Ovary (tissue), 9 donors: Measurements from ENCODE around the gene UST. TPM values are rescaled to one million over a fixed set of nuclear protein-coding genes. Genes with fewer than 3 reads are reported as not detected.

ENCODE experiments used
- DNase-seq, 5 donors: peaks; one replicate each; pipeline ENCODE4 v3.0.0-alpha.2; 2019 to 2020
- H3K27ac ChIP-seq, 2 donors: fragments of 200-600 bp; one replicate each; pipeline versions ENCODE4 v1.5.1 to v1.8.0; 2019 to 2022
- H3K27me3 ChIP-seq: fragments of 200-600 bp; one replicate; pipeline ENCODE4 v1.8.0; 2022
- H3K36me3 ChIP-seq: fragments of 200-600 bp; sonication (generic); one replicate; pipeline ENCODE4 v1.5.1; 2019
- H3K4me1 ChIP-seq: one replicate; pipeline ENCODE4 v1.8.1; 2013; ENCODE audit warnings: mild to moderate bottlenecking, moderate library complexity; ENCODE audit not compliant: insufficient read depth
- H3K4me3 ChIP-seq: fragments of 200-600 bp; sonication (generic); one replicate; pipeline ENCODE4 v1.5.1; 2017
- H3K9me3 ChIP-seq, 2 donors: fragments of 200-600 bp in 1 of 2; sonication (generic) in 1 of 2; one replicate each; pipeline versions ENCODE4 v1.5.1 to v1.8.1; 2013 to 2019; ENCODE audit warnings: mild to moderate bottlenecking in 1 of 2, moderate library complexity in 1 of 2
- EP300 ChIP-seq: sonication (generic); formaldehyde crosslinking; IDR thresholded peaks from one replicate; pipeline ENCODE4 v1.6.1; 2017; ENCODE audit warnings: antibody characterized with exemption
- POLR2A ChIP-seq: fragments of 450-650 bp; IDR thresholded peaks from one replicate; pipeline ENCODE4 v1.6.1; 2017; ENCODE audit warnings: antibody characterized with exemption, mild to moderate bottlenecking, moderate library complexity
- WGBS, 3 donors: extraction: QIAGEN DNeasy Blood & Tissue Kit in 1 of 3; methylation state at CpG; one replicate each; pipeline versions ENCODE4 v1.1.5 to v1.1.7; 2013 to 2017; 5-methylcytosine and 5-hydroxymethylcytosine counted together
- intact Hi-C, 4 donors: fragments of 100-400 bp; cut with DNase I; formaldehyde crosslinking; loops; one replicate each; pipeline versions ENCODE4 v1.11.0 to v1.15.1; 2022 to 2023
- polyA plus RNA-seq, 2 donors: library from polyadenylated mRNA; stranded (reverse); fragments of 200-250 nt in 1 of 2; fragments of 350-450 nt in 1 of 2; fragmentation: Illumina TruSeq in 1 of 2; extraction: RNeasy Lipid Tissue Mini Kit (QIAGEN cat#74804) in 1 of 2; gene quantifications; one replicate each; pipeline ENCODE4 v1.2.3, GENCODE V29; 2013 to 2014
- total RNA-seq, 7 donors: library from RNA; depleted of rRNA in 2 of 7; stranded (reverse); fragments of >200 nt in 2 of 7; fragmentation: NEBNext Ultra II Directional in 3 of 7; extraction: Animal tissue kit (Norgen Biotek cat#: 25700) in 3 of 7; gene quantifications; one replicate each; pipeline versions ENCODE4 v1.1.0 to v1.2.4, GENCODE V29; 2016 to 2023
- TF ChIP-seq, protein P1 (sequence below), 3 donors: fragments of 450-650 bp in 2 of 3; fragments of 200-600 bp in 1 of 3; IDR thresholded peaks; one replicate each; pipeline versions ENCODE4 v1.5.1 to v1.8.0; 2016 to 2022; ENCODE audit warnings: antibody characterized with exemption in 3 of 3, mild to moderate bottlenecking in 1 of 3
- donor health status: DM: no; HTN: no; CAD: no; lungs with moderate emphysema.
- donor health status: DM: no; HTN: no; CAD: no.
- donor health status: Bipolar disorder and iron deficiency.
- donor health status: DM: yes; HTN: yes; CAD: no.
- donor health status: DM: no; HTN: no; CAD: no.
- donor health status: DM: yes; HTN: yes; CAD: no.

The UST gene
- total and polyA plus RNA-seq, 9 donors, result 11.8 to 20.1 (median 16.5) TPM

DNA sequence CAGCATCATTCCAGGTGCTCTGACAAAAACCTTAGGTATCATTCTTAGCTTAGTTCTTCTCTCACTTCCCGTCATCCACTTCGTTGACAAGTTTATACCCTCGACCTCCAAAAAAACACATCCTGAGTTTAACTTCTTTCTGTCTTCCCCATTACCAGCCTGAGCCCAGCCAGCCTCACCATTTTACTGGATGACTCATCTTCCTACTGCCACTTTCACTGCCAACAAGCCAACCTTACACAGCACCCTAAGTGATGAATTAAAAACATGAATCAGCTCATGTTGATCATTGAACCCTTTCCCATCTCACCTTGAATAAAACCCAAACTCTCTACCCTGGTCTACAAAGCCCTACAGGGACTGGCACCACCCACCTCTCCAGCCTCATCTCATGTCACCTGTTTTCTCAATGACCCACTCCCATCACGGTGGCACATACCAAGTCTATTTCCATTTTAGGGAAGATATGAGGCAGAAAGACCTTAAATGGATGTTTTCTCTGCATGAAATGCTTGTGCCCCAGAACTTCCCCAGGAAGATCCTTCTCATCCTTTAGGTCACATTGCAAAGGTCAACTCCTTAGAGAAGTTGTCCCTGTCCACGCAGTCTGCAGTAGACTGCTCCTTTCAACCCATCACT lies 9.9 kb upstream of the UST start:
- Histone ChIP-seq H3K4me1 (peaks cover 5% of the 10 kb centered on the region), H3K9me3 (no peaks in the 10 kb centered on the region), H3K36me3 (no peaks in the 10 kb centered on the region), H3K27ac (no peak overlapping the region), H3K27me3 (no peaks in the 10 kb centered on the region), H3K4me3 (no peak overlapping the region)
- intact Hi-C loops, result loop anchor here in 1 of 4 donors (10.0 kb wide), 1 partner anchor 1692 kb away; no protein-coding TSS in a partner anchor
- WGBS, 3 donors, result 91 to 95% (median 95%) methylated on average over 5 of the region's 5 CpGs
- no peak for DNase-seq
- TF ChIP-seq, protein P1, sequence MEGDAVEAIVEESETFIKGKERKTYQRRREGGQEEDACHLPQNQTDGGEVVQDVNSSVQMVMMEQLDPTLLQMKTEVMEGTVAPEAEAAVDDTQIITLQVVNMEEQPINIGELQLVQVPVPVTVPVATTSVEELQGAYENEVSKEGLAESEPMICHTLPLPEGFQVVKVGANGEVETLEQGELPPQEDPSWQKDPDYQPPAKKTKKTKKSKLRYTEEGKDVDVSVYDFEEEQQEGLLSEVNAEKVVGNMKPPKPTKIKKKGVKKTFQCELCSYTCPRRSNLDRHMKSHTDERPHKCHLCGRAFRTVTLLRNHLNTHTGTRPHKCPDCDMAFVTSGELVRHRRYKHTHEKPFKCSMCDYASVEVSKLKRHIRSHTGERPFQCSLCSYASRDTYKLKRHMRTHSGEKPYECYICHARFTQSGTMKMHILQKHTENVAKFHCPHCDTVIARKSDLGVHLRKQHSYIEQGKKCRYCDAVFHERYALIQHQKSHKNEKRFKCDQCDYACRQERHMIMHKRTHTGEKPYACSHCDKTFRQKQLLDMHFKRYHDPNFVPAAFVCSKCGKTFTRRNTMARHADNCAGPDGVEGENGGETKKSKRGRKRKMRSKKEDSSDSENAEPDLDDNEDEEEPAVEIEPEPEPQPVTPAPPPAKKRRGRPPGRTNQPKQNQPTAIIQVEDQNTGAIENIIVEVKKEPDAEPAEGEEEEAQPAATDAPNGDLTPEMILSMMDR (IDR thresholded peaks at IDR 0.05), result no peak
- TF ChIP-seq EP300 (no peak), POLR2A (no peak)

DNA sequence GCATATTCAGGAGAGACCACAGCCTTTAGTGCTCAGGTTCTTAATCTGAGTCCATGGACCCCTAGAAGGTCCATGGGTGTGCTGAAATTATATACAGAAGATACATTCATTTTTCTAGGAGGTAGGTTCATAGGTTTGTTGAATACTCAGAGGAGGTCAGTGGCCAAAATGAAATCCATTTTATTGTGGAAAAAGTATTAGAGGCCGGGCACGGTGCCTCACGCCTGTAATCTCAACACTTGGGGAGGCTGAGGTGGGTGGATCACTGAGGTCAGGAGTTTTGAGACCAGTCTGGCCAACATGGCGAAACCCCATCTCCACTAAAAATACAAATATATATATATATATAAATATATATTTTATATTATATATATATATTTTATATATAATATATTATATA lies 9.0 kb upstream of the UST start:
- no peaks in the 10 kb centered on the region for H3K27me3 ChIP-seq
- H3K4me3 ChIP-seq, result no peak overlapping the region
- 95 to 100% (median 98%) methylated on average over 4 of the region's 4 CpGs for WGBS, 3 donors
- intact Hi-C loops, result loop anchor here in 1 of 4 donors (10.0 kb wide), 1 partner anchor 1693 kb away; no protein-coding TSS in a partner anchor
- peak in 1 of 5 donors; percentile 31 for DNase-seq
- no peaks in the 10 kb centered on the region for H3K9me3 ChIP-seq
- TF ChIP-seq EP300, result no peak
- TF ChIP-seq, protein P1 (IDR thresholded peaks at IDR 0.05), result no peak
- TF ChIP-seq POLR2A, result no peak
- H3K27ac ChIP-seq, result no peak overlapping the region
- H3K4me1 ChIP-seq, result peaks cover 5% of the 10 kb centered on the region
- H3K36me3 ChIP-seq, result no peaks in the 10 kb centered on the region

DNA sequence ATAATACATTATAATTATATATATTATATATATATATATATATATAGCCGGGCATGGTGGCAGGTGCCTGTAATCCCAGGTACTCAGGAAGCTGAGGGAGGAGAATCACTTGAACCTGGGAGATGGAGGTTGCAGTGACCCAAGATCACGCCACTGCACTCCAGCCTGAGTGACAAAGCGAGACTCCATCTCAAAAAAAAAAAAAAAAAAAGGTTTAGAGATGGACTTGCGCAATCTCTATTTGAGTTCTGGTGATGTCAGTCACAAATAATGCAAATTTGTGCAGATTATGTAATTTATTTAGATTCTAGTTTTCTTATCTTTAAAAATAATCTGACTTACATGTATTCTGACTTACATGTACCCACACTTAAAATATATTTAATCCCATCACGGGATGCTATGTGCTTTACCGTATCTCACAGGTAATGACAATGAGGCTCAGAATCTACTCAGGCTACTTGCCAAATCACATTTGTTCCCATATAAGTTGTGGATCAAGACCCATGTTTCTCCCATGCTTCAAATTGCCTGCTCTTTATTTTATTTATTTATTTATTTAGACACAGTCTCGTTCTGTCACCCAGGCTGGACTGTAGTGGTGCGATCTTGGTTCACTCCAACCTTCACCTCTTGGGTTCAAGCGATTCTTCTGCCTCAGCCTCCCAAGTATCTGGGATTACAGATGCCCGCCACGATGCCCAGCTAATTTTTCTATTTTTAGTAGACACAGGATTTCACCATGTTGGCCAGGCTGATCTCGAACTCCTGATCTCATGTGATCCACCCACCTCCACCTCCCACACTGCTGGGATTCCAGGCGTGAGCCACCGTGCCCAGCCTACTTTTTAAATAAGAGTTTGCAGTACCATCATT lies 7.6 kb upstream of the UST start:
- H3K4me3 ChIP-seq, result no peak overlapping the region
- H3K27me3 ChIP-seq, result no peaks in the 10 kb centered on the region
- intact Hi-C loops, result loop anchor here in 1 of 4 donors (10.0 kb wide), 1 partner anchor 1694 kb away; no protein-coding TSS in a partner anchor

DNA sequence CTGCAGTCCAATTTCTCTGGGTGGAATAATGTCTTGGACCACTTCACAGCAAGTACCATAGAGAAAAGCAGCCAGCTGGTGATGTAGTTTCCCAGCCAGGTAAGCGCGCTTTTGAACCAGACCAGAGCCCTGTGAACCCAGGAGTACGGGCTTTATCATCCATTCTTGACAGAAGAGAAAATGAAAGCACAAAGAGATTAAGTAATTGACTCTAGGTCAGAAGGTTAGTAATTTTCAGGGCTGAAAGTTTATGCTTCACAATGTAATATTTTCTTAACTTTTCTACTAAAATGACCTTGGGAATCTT lies 7.1 kb upstream of the UST start:
- Histone ChIP-seq H3K4me1 (peaks cover 5% of the 10 kb centered on the region), H3K4me3 (no peak overlapping the region), H3K36me3 (no peaks in the 10 kb centered on the region), H3K27me3 (no peaks in the 10 kb centered on the region), H3K9me3 (no peaks in the 10 kb centered on the region), H3K27ac (peak overlapping the region in 1 of 2 donors; percentile 36)
- 25 to 38% (median 26%) methylated on average over 3 of the region's 3 CpGs for WGBS, 3 donors
- DNase-seq, result no peak
- intact Hi-C loops, result loop anchor here in 2 of 4 donors (10.0 kb wide), 3 partner anchors 205 to 1695 kb away; no protein-coding TSS in a partner anchor
- no peak for TF ChIP-seq EP300
- TF ChIP-seq, protein P1 (IDR thresholded peaks at IDR 0.05), result no peak
- TF ChIP-seq POLR2A, result no peak

More for the DNA sequence above, 7.6 kb upstream of the UST start:
- no peak for DNase-seq
- Histone ChIP-seq H3K4me1 (peaks cover 5% of the 10 kb centered on the region), H3K27ac (peak overlapping the region in 1 of 2 donors; percentile 36), H3K36me3 (no peaks in the 10 kb centered on the region), H3K9me3 (no peaks in the 10 kb centered on the region)
- TF ChIP-seq POLR2A (no peak), EP300 (no peak)
- TF ChIP-seq, protein P1 (IDR thresholded peaks at IDR 0.05), result no peak
- 81 to 87% (median 85%) methylated on average over 14 of the region's 14 CpGs for WGBS, 3 donors
